Loucy (cell line): Measurements from ENCODE around the gene RAD51B.

Experiments used
- H2AFZ ChIP-seq: fragments of 200-600 bp; sonication (generic); 2 replicates; pipeline ENCODE4 v1.6.0; 2016; ENCODE audit warnings: antibody characterized with exemption, mild to moderate bottlenecking, low read length, moderate library complexity
- H3F3A ChIP-seq: fragments of 200-600 bp; 2 replicates; pipeline ENCODE4 v1.6.0; 2016; ENCODE audit warnings: antibody characterized with exemption, low read depth, mild to moderate bottlenecking
- H3K27me3 ChIP-seq: fragments of 200-600 bp; sonication (generic); 2 replicates; pipeline ENCODE4 v1.6.1; 2014; ENCODE audit warnings: low read length, mild to moderate bottlenecking; ENCODE audit not compliant: insufficient read depth, poor library complexity, severe bottlenecking
- H3K36me3 ChIP-seq: fragments of 200-600 bp; sonication (generic); 2 replicates; pipeline ENCODE4 v1.6.1; 2016; ENCODE audit warnings: low read length; ENCODE audit not compliant: insufficient read depth
- H3K4me1 ChIP-seq: fragments of 200-600 bp; sonication (generic); 2 replicates; pipeline ENCODE4 v1.5.1; 2014; ENCODE audit warnings: low read length, mild to moderate bottlenecking; ENCODE audit not compliant: insufficient read depth, poor library complexity, severe bottlenecking
- H3K4me2 ChIP-seq: fragments of 200-600 bp; sonication (generic); 2 replicates; pipeline ENCODE4 v1.6.0; 2014; ENCODE audit warnings: antibody characterized with exemption, low read length, low read depth, mild to moderate bottlenecking; ENCODE audit not compliant: poor library complexity, severe bottlenecking
- H3K4me3 ChIP-seq: fragments of 200-600 bp; sonication (generic); 2 replicates; pipeline ENCODE4 v1.5.1; 2014; ENCODE audit warnings: low read length, mild to moderate bottlenecking, mixed read lengths; ENCODE audit not compliant: poor library complexity, severe bottlenecking
- H3K79me2 ChIP-seq: fragments of 200-600 bp; sonication (generic); 2 replicates; pipeline ENCODE4 v1.6.1; 2014; ENCODE audit warnings: low read length; ENCODE audit not compliant: insufficient read depth
- H3K9ac ChIP-seq: fragments of 200-600 bp; sonication (generic); 2 replicates; pipeline ENCODE4 v1.6.0; 2014; ENCODE audit warnings: mild to moderate bottlenecking, low read depth, low read length, moderate library complexity; ENCODE audit not compliant: poor library complexity, severe bottlenecking
- H3K9me2 ChIP-seq: fragments of 200-600 bp; sonication (generic); replicated peaks from 2 replicates; pipeline ENCODE4 v1.6.1; 2016; ENCODE audit warnings: low read depth, low read length, mixed read lengths
- H3K9me3 ChIP-seq: fragments of 200-600 bp; sonication (generic); 2 replicates; pipeline ENCODE4 v1.6.1; 2014; ENCODE audit warnings: mild to moderate bottlenecking, antibody characterized with exemption, low read length, low read depth; ENCODE audit not compliant: insufficient read depth
- H4K20me1 ChIP-seq: fragments of 200-600 bp; sonication (generic); 2 replicates; pipeline ENCODE4 v1.6.0; 2014; ENCODE audit warnings: antibody characterized with exemption, low read length, mild to moderate bottlenecking; ENCODE audit not compliant: insufficient read depth, poor library complexity, severe bottlenecking
- EZH2phosphoT487 ChIP-seq: fragments of 200-600 bp; IDR thresholded peaks from 2 replicates; pipeline ENCODE4 v1.6.1; 2018; ENCODE audit warnings: antibody characterized with exemption, mild to moderate bottlenecking, moderate library complexity, borderline replicate concordance
- TF ChIP-seq, protein P1 (sequence below): fragments of 200-600 bp; sonication (generic); conservative IDR thresholded peaks from 2 replicates; pipeline ENCODE4 v1.5.1; 2014; ENCODE audit warnings: mild to moderate bottlenecking, antibody characterized with exemption, low read length

RAD51B gene

GRCh38 chr14:67820428-67820971 lies 921 bp downstream of the RAD51B start:
- Histone ChIP-seq H3K27me3 (no peaks in the 10 kb centered on the region), H3K9me3 (no peaks in the 10 kb centered on the region), H3K4me2 (peak overlapping the region; percentile 78)

GRCh38 chr14:67821121-67821520 lies 1.5 kb downstream of the RAD51B start:
- Histone ChIP-seq H3K4me3 (peak overlapping the region; percentile 88), H3K9me2 (no peaks in the 10 kb centered on the region), H3K27me3 (no peaks in the 10 kb centered on the region), H3K9ac (peak overlapping the region; percentile 83), H2AFZ (peak overlapping the region; percentile 44; the same call in 1 of the 2 replicates), H4K20me1 (no peaks in the 10 kb centered on the region), H3F3A (no peaks in the 10 kb centered on the region), H3K4me2 (peak overlapping the region; percentile 78), H3K9me3 (no peaks in the 10 kb centered on the region), H3K36me3 (no peaks in the 10 kb centered on the region), H3K79me2 (peaks cover 14% of the 10 kb centered on the region), H3K4me1 (peaks cover 15% of the 10 kb centered on the region)
- TF ChIP-seq, protein P1, sequence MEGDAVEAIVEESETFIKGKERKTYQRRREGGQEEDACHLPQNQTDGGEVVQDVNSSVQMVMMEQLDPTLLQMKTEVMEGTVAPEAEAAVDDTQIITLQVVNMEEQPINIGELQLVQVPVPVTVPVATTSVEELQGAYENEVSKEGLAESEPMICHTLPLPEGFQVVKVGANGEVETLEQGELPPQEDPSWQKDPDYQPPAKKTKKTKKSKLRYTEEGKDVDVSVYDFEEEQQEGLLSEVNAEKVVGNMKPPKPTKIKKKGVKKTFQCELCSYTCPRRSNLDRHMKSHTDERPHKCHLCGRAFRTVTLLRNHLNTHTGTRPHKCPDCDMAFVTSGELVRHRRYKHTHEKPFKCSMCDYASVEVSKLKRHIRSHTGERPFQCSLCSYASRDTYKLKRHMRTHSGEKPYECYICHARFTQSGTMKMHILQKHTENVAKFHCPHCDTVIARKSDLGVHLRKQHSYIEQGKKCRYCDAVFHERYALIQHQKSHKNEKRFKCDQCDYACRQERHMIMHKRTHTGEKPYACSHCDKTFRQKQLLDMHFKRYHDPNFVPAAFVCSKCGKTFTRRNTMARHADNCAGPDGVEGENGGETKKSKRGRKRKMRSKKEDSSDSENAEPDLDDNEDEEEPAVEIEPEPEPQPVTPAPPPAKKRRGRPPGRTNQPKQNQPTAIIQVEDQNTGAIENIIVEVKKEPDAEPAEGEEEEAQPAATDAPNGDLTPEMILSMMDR, result no peak

More at GRCh38 chr14:67820428-67820971, 921 bp downstream of the RAD51B start:
- H4K20me1 ChIP-seq, result peaks cover 5% of the 10 kb centered on the region
- TF ChIP-seq, protein P1, result no peak
- TF ChIP-seq EZH2phosphoT487, result no peak
- H3K4me3 ChIP-seq, result peak overlapping the region; percentile 88
- H3F3A ChIP-seq, result no peaks in the 10 kb centered on the region
- H2AFZ ChIP-seq, result peak overlapping the region; percentile 95
- peak overlapping the region; percentile 83 for H3K9ac ChIP-seq
- no peaks in the 10 kb centered on the region for H3K36me3 ChIP-seq
- H3K4me1 ChIP-seq, result peaks cover 19% of the 10 kb centered on the region
- H3K9me2 ChIP-seq, result no peaks in the 10 kb centered on the region
- peaks cover 21% of the 10 kb centered on the region for H3K79me2 ChIP-seq

GRCh38 chr14:67831113-67831512 lies 11.5 kb downstream of the RAD51B start:
- H3K36me3 ChIP-seq, result peaks cover 4% of the 10 kb centered on the region; the same call in 1 of the 2 replicates
- TF ChIP-seq, protein P1, result no peak
- no peak for TF ChIP-seq EZH2phosphoT487
- no peak overlapping the region for H3K4me3 ChIP-seq

More at GRCh38 chr14:67831113-67831512, 11.5 kb downstream of the RAD51B start:
- Histone ChIP-seq H3K9ac (no peak overlapping the region), H3F3A (no peaks in the 10 kb centered on the region), H3K27me3 (no peaks in the 10 kb centered on the region), H3K9me3 (no peaks in the 10 kb centered on the region), H3K9me2 (no peaks in the 10 kb centered on the region), H2AFZ (no peak overlapping the region), H4K20me1 (no peaks in the 10 kb centered on the region), H3K79me2 (no peaks in the 10 kb centered on the region), H3K4me1 (no peaks in the 10 kb centered on the region), H3K4me2 (no peak overlapping the region)
